T-helper 1 cell treated with Interleukin-12 subunit alpha and Interleukin-12 subunit beta and Interleukin-4 antibody, amounts not matched to agents 30 ng/mL and 1 ng/mL, for 36 hours (primary cell): ENCODE data around the gene GRAMD1B. TPM values are rescaled to one million over a fixed set of nuclear protein-coding genes. Genes with fewer than 3 reads are reported as not detected.

Source experiments
- intact Hi-C: fragments of 100-400 bp; cut with micrococcal nuclease; formaldehyde crosslinking; loops from one replicate; pipeline ENCODE4 v1.15.1; 2024
- total RNA-seq: library from RNA; stranded (reverse); gene quantifications from 2 replicates; pipeline ENCODE4 v1.2.3, GENCODE V29; 2022

Gene GRAMD1B
- total RNA-seq, 1 donor from 2014 or later: 132 TPM

GRCh38 chr11:123408619-123409455 lies 21.2 kb upstream of the GRAMD1B start:
- intact Hi-C loops: no loop called here

DNA sequence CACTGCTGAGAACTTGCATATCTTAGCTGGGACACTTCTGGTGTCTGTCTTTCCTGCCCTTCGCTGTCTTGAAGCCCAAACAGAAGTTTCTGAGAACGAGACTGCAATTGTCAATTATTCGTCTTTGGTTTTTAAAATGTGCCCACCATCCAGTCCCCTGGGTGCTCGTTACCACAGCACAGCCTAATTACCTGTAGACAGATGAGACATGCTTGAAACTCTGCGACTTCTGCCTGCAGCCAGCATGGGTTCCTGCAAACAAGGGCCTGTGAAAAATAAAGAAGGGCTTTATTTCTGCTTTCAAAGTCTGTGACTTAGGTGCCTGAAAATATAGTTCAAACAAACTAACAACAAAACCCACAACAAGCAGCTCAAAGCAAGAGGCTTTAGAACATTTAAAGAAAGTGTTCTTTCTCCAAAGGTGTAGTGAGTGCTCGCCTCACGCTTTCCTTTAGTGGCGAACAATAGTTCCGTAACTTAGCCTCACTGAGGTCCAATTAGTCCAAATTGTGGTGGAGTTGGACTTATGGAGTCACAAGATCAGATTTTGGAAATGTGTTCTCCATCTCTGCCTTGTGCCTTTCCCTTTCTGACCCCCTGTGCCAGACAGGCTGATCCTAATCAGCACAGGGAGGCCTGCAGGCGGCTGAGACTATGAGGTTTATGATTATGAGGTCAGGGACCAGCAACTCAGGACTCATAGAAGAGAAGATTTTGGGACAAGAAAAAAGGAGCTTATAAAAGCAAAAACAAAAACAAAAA lies 20.4 kb upstream of the GRAMD1B start:
- intact Hi-C loops: no loop called here

- intact Hi-C loops: no loop called here
Observed at GRCh38 chr11:123410218-123410549, 19.9 kb upstream of the GRAMD1B start.

DNA sequence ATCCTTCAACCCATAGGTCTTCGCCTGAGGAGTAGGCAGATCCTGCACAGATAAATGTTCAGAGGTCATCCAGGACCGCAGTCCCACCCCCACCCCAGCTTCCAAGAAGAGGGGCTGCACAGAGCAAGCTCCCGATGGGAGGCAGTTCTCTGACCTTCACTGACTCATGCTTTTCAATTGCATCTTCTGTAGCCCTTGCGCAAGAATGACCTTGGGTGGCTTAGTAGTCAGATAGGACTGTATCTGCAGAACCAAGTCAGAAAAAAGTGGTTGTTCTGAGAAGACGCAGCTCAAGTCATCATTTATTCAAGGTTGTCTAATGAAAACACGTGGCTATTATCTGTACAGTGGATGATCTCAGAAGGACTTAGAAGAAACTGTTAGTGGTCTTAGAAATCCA lies 16.4 kb upstream of the GRAMD1B start:
- intact Hi-C loops: no loop called here

GRCh38 chr11:123416566-123416965 lies 13.5 kb upstream of the GRAMD1B start:
- intact Hi-C loops: no loop called here

DNA sequence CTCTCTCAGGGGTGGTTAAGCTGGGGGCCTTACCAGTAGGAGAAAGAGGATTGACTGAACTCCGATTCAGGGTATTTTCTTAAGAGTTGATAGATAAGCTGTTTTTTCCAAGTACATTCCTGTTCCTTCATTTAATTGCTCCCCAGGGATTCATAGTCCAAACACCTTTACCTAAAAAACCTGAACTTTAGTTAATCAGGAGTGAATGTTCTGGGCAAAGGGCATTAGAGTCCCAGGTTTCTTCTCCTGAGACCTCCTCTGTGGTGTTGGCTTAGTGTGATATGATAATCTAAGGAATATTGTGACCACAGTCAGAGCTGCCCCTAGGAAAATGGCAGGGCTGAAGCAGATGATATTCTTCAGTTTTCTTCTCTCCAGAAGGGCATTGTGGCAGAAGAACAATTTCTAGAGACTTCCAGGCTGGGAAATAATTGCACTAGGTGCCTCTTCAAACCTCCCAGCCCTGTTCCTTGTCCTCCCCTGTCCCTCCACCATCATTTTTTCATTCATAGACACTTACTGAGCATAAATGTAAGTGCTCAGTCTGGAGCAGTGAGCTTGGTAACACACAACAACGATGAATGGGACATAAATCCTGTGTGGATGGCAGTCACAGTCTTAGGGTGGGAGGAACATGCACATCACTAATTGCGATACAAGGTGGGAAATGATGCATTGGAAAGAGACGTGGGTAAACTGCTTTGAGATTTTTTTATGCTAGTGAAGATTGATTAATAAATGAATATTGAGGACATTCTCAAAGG lies 11.5 kb upstream of the GRAMD1B start:
- intact Hi-C loops: no loop called here

DNA sequence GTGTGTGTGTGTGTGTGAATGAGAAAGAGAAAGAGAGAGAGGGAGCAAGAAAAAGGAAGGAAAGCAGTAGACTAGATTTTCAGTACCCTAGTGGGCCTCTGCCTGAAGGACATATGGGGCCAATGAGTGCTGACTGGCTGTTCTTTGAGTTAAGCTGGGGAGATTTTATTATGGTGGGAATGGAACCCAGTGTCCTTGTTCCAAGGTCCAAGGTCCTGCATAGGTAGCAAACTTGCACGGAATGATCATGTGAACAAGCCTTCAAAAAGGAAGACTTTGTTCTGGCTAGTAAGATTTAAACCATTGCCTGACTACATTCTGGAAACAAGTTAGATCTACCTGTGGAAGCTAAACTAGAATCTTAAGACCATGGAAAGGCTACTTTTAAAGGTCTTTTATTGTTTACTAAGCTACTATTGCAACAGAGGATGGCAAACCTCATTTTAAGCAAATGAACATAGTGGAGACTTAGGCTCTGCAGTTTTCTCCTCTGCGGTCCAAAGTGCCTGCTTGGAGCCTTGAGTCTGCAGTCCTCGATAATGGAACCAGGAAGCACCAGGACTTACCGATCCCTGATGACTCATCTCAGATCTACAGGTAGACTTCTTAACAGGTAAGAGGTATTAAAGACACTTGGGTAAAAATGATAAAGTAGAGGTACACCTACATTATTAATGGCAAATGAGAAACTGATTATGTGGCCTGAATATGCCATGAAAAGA lies 10.2 kb upstream of the GRAMD1B start:
- intact Hi-C loops: no loop called here

- intact Hi-C loops: no loop called here
Observed at GRCh38 chr11:123421589-123421988, 8.5 kb upstream of the GRAMD1B start.

DNA sequence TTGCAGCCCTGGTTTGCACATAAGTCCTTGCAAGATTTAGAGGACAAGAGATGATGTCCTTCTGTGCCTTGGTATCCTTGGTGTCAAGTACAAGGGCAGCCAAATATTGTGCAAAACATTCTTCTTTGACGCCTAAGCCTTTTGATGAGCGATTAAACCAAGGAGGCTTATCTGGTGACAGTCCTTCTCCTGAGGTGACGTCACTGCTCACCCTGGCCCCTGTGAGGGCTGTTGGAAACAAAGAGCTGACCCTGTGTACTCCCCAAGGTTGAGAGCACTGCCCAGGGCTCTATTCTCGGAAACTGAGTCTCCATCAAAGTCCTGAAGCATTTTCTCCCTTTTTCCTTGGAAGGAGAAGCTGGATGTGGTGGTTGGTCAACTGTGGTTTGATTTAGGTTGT lies 4.7 kb upstream of the GRAMD1B start:
- intact Hi-C loops: no loop called here

GRCh38 chr11:123426789-123427188 lies 3.3 kb upstream of the GRAMD1B start:
- intact Hi-C loops: no loop called here

DNA sequence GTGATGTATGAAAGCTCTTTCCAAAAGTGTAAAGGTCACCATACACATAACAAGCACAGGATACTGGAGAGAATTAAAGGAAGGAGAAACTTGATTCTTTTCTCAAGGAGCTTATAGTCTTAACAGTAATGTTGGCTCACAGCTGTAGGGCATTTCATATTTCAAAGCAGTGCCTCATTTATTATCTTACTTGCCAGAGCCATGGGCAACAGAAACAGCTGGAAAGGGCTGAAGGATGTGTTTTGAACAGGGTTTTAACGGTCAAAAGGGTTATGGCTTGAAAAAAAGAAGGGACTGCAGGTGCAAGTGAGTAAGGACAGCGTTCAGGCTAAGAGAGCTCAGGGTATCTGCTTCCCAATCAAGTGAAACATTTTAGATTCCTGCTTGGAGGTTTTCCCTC lies 2.7 kb upstream of the GRAMD1B start:
- intact Hi-C loops: no loop called here

DNA sequence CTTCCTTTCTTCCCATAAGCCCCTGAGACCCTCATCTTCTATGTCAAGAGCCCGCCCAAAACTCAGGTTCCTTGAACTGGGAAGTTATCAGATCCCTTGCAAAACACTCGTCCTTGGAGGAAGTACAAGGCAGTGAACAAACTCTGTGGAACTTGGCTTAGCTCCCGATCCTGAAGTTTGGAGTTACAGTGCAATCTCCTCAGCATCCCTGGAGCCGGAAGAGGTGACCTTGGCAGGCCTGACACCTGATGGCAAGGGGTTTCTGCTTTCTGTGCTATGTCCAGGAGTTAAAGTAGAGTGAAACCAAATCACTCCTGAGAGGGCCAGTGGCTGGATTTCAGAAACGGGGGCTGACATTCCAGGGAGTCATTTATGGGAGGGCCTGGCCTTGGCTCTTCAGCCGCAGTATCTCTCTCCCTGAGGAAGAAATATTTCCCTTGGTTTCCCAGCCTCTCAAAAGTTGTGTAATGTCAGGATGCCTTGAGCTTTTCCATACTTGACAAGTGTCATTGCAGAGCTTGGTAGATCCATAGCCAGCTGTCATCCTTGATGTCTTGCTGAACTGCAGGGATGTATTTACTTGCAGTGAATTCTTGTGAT lies 1.9 kb upstream of the GRAMD1B start:
- intact Hi-C loops: no loop called here

DNA sequence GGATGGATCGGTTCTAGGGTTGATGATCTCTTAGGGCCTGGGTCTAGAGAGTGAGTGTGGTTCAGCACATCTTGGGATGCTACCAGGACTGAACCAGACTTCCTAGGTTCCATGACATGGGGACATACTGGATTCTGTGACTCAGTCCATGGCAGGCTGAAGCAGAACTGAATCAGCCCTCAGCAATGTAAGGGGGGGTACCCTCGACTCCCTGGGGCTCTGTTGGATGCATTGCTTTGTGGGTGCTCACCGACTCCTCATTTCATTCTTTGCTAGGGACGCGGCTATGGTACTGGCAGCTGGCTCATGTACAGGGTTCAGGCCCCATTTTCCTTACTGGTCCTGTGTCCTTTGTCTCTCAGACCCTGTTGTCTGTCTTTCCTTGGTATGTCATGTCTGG lies 733 bp upstream of the GRAMD1B start:
- intact Hi-C loops: no loop called here

DNA sequence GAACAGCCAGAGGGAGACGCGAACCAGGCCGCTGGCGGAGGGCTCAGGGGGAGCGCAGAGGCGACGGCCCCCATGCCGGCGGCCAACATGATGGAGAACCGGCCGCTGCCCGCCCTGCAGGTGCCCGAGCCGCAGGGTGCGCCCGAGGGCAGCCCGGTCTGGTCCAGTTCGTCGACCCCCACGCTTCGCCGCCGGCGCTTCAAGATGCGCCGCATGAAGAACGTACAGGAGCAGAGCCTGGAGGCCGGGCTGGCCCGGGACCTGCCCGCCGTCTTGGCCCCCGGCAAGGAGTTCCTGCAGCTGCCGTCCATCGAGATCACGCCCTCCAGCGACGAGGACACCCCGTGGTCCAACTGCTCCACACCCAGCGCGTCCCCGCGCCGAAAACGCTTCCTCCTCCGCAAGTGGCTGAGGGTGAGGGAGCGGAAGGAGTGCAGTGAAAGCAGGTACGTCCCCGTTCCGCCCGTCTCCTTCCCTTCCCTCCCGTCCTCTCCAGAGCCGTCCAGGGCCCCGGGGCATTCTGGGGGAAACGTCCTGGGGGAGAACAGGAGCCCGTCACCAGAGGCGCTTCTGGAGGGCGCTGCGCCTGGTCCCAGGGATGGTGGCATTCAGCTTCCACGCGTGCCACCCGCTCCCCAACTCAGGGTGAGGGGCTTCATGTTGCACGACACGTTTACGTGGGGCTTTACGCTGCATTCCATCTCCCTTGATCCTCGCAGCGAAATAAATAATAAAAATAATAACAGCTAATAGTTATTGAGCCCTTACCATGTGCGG lies 840 bp downstream of the GRAMD1B start:
- intact Hi-C loops: loop anchor here (1.0 to 2.0 kb wide), 10 partner anchors 8 to 368 kb away; partner anchors contain the start of gene HSPA8

DNA sequence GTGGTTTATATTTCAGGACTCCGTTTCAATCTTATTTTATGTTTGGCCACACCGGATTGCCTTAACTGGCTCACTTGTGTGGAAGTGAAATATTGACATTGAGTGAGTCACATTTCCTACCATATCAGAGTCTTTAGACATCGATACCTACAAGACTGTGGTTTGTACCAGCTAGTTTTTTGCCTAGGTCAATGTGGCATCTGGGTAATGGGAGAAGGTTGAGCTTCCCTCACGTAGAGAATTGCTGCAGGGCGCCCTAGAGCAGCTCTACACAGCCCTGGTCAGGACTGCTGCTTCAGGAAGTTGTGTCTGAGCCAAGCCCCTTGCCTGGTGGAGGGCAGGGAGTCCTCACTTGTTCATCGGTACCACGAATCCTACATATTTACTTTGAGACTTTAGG lies 1.6 kb downstream of the GRAMD1B start:
- intact Hi-C loops: loop anchor here (1.0 to 2.0 kb wide), 6 partner anchors 8 to 369 kb away; partner anchors contain the start of gene HSPA8

GRCh38 chr11:123434262-123434661 lies 4.2 kb downstream of the GRAMD1B start:
- intact Hi-C loops: loop anchor here (1.0 kb wide), 2 partner anchors 27 to 133 kb away; no protein-coding TSS in a partner anchor

GRCh38 chr11:123434911-123435310 lies 4.8 kb downstream of the GRAMD1B start:
- intact Hi-C loops: loop anchor here (1.0 kb wide), 2 partner anchors 28 to 134 kb away; no protein-coding TSS in a partner anchor

DNA sequence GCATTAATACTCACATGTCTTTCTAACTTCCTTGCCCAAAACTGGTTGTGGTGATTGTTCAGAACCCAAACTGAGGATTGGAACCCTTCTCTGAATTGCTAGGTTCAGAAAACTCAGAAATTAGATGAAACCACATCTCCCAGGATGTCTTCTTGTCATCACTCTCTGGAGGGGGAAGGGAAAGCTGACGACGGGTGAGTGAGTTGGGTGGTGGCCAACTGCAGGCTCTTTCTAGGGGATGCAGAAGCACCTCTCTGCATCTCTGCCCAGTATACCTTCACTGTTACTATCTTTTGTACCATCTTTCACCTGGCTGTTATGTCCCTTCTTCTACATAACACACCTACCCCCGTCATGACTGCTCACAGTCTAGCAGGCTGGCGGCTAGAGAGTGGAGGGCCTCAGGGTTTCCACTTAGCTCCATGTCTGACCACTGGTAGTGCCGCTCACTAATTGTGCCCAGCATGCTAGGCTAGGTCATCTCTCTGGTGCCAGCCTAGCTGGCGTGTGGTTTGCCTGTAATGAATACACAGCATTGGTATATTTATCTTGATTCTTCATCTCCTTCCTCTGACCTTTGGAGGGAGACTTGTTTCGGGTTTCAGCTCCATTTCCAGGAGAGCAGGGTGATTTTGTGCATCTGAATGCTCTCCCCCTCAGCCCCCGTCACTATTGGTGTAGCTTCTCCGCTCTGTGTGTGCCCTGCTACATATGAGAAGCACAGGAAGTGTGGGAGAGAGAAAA lies 7.3 kb downstream of the GRAMD1B start:
- intact Hi-C loops: no loop called here

- intact Hi-C loops: no loop called here
Observed at GRCh38 chr11:123438131-123438627, 8.1 kb downstream of the GRAMD1B start.
